Osteoblast (primary cell): ENCODE results near the gene SUGCT. TPM values are rescaled to one million over a fixed set of nuclear protein-coding genes. Genes with fewer than 3 reads are reported as not detected.
"Not testable (repeated sequence)": the region's sequence is repeated elsewhere in the genome, so short reads cannot be mapped to it uniquely, and the experiment has no call there.

Source experiments
- DNase-seq: peaks from one replicate; pipeline ENCODE4 v3.0.0; 2011; ENCODE audit warnings: low spot score, mixed read lengths; ENCODE audit not compliant: insufficient read length; ENCODE audit errors: missing footprints
- H2AFZ ChIP-seq: 2 replicates; pipeline ENCODE4 v1.6.0; 2011; ENCODE audit warnings: mild to moderate bottlenecking, low read length
- H3K27ac ChIP-seq: 2 replicates; pipeline ENCODE4 v1.5.1; 2011; ENCODE audit warnings: mild to moderate bottlenecking, low read depth, low read length, moderate library complexity
- H3K27me3 ChIP-seq: 2 replicates; pipeline ENCODE4 v1.6.0; 2012; ENCODE audit warnings: mild to moderate bottlenecking, control low read depth, inconsistent platforms, low read length, moderate library complexity; ENCODE audit not compliant: insufficient read depth
- H3K36me3 ChIP-seq: 2 replicates; pipeline ENCODE4 v1.5.1; 2011; ENCODE audit warnings: mild to moderate bottlenecking, low read length, control low read depth, moderate library complexity; ENCODE audit not compliant: insufficient read depth
- H3K4me1 ChIP-seq: 2 replicates; pipeline ENCODE4 v1.5.1; 2011; ENCODE audit warnings: mild to moderate bottlenecking, low read length, control low read depth, moderate library complexity; ENCODE audit not compliant: insufficient read depth
- H3K4me2 ChIP-seq: 2 replicates; pipeline ENCODE4 v1.6.0; 2011; ENCODE audit warnings: mild to moderate bottlenecking, low read length; ENCODE audit not compliant: insufficient read depth
- H3K4me3 ChIP-seq: fragments of 200-600 bp; sonication (generic); 3 replicates; pipeline ENCODE4 v1.5.1; 2012; ENCODE audit warnings: mild to moderate bottlenecking, low read length, inconsistent platforms; ENCODE audit not compliant: insufficient read depth
- H3K79me2 ChIP-seq: 2 replicates; pipeline ENCODE4 v1.6.0; 2012; ENCODE audit warnings: mild to moderate bottlenecking, low read length, control low read depth, inconsistent platforms; ENCODE audit not compliant: insufficient read depth
- H3K9me3 ChIP-seq: 2 replicates; pipeline ENCODE4 v1.5.1; 2011; ENCODE audit warnings: low read depth, low read length, control low read depth
- H4K20me1 ChIP-seq: 2 replicates; pipeline ENCODE4 v1.6.0; 2012; ENCODE audit warnings: mild to moderate bottlenecking, low read length, control low read depth; ENCODE audit not compliant: insufficient read depth
- total RNA-seq: library from RNA; depleted of rRNA; stranded (reverse); fragments of >200 nt; gene quantifications from 2 replicates; pipeline ENCODE4 v1.2.3, GENCODE V29; 2012
- TF ChIP-seq, protein P1 (sequence below): IDR thresholded peaks from 2 replicates; pipeline ENCODE4 v1.5.1; 2011; ENCODE audit warnings: mild to moderate bottlenecking, low read depth, low read length, moderate library complexity; ENCODE audit errors: extremely low read depth

The SUGCT gene
- total RNA-seq, 1 donor: 21.7 TPM

GRCh38 chr7:40244226-40244625 is 109.4 kb downstream of the SUGCT start:
- TF ChIP-seq, protein P1, sequence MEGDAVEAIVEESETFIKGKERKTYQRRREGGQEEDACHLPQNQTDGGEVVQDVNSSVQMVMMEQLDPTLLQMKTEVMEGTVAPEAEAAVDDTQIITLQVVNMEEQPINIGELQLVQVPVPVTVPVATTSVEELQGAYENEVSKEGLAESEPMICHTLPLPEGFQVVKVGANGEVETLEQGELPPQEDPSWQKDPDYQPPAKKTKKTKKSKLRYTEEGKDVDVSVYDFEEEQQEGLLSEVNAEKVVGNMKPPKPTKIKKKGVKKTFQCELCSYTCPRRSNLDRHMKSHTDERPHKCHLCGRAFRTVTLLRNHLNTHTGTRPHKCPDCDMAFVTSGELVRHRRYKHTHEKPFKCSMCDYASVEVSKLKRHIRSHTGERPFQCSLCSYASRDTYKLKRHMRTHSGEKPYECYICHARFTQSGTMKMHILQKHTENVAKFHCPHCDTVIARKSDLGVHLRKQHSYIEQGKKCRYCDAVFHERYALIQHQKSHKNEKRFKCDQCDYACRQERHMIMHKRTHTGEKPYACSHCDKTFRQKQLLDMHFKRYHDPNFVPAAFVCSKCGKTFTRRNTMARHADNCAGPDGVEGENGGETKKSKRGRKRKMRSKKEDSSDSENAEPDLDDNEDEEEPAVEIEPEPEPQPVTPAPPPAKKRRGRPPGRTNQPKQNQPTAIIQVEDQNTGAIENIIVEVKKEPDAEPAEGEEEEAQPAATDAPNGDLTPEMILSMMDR: no peak
- Histone ChIP-seq H3K36me3 (no peaks in the 10 kb centered on the region), H3K27me3 (no peaks in the 10 kb centered on the region), H3K79me2 (no peaks in the 10 kb centered on the region), H3K9me3 (no peaks in the 10 kb centered on the region), H3K27ac (no peak overlapping the region), H4K20me1 (no peaks in the 10 kb centered on the region), H3K4me2 (no peak overlapping the region), H2AFZ (no peak overlapping the region), H3K4me3 (no peak overlapping the region), H3K4me1 (no peaks in the 10 kb centered on the region)
- no peak for DNase-seq

- TF ChIP-seq, protein P1: no peak
- H3K36me3 ChIP-seq: no peaks in the 10 kb centered on the region
- no peak overlapping the region for H2AFZ ChIP-seq
- no peaks in the 10 kb centered on the region for H3K4me1 ChIP-seq
- H3K27me3 ChIP-seq: no peaks in the 10 kb centered on the region
- H3K79me2 ChIP-seq: no peaks in the 10 kb centered on the region
- H3K4me2 ChIP-seq: no peak overlapping the region
- no peak overlapping the region for H3K27ac ChIP-seq
- H3K4me3 ChIP-seq: no peak overlapping the region
- no peak for DNase-seq
- no peaks in the 10 kb centered on the region for H4K20me1 ChIP-seq
- H3K9me3 ChIP-seq: no peaks in the 10 kb centered on the region
These were observed 113.9 kb downstream of the SUGCT start for GRCh38 chr7:40248681-40249080.

- H3K4me2 ChIP-seq, H4K20me1 ChIP-seq, H3K9me3 ChIP-seq, DNase-seq, H2AFZ ChIP-seq, H3K27ac ChIP-seq, H3K79me2 ChIP-seq, H3K27me3 ChIP-seq, H3K4me3 ChIP-seq, H3K4me1 ChIP-seq, H3K36me3 ChIP-seq: not testable (repeated sequence)
- TF ChIP-seq, protein P1: peak; percentile 8
These were observed 118.6 kb downstream of the SUGCT start for GRCh38 chr7:40253444-40253843.

DNA sequence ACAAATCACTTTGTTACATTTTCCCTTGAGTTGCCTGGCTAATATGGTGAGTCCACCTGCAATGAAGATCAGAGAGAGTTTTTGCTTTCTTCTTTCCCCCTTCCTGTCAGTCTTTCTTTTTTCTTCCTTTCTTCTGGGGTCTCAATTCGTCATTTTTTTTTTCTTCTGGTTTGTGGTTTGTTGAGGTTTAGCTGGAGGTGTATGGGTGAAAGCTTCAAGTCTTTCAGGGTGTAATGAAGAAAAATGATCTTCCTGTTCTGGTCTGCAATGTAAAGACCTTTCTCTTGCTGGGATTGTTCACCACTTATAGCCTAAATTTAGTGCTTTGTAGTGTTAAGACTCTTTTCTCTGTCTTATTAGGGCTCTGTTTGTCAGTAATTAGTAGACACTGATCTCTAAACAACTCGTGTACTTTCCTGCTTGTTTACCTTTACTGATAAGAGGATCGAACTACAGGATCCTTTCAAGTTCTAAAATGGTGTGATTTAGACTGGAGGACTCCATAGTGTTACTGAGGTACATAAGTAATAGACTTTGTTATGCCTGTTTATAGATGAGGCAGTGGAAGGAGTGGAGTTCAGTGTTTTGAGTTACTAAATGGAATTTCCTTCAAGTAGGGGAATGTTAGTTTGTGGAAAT is 129.1 kb downstream of the SUGCT start:
- Histone ChIP-seq H3K4me3 (no peak overlapping the region), H3K9me3 (no peaks in the 10 kb centered on the region), H4K20me1 (no peaks in the 10 kb centered on the region), H3K79me2 (no peaks in the 10 kb centered on the region), H2AFZ (no peak overlapping the region), H3K27ac (no peak overlapping the region), H3K4me1 (peaks cover 3% of the 10 kb centered on the region), H3K4me2 (no peak overlapping the region), H3K36me3 (no peaks in the 10 kb centered on the region), H3K27me3 (no peaks in the 10 kb centered on the region)
- DNase-seq: no peak
- TF ChIP-seq, protein P1: no peak
